CD8-positive, alpha-beta memory T cell (primary cell): ENCODE results near the gene MOCS2. TPM values are rescaled to one million over a fixed set of nuclear protein-coding genes. Genes with fewer than 3 reads are reported as not detected.
A peak's percentile ranks its signal among the peaks of the same experiment; 100 is the strongest.
"Not testable (repeated sequence)": the region's sequence is repeated elsewhere in the genome, so short reads cannot be mapped to it uniquely, and the experiment has no call there.

Source experiments
- CTCF ChIA-PET: fragments of 350-600 bp; sonication (Branson Sonifier 250); formaldehyde crosslinking; loops from one replicate; lab custom pipeline; 2021; ENCODE audit warnings: antibody characterized with exemption; lab: Charles Lee
- POLR2A ChIA-PET: fragments of 350-600 bp; sonication (Branson Sonifier 250); formaldehyde crosslinking; loops from one replicate; lab custom pipeline; 2021; ENCODE audit warnings: antibody characterized with exemption; lab: Charles Lee
- DNase-seq, 5 donors: peaks; one replicate each; pipeline versions ENCODE4 v3.0.0 to v3.0.0-alpha.2; 2020 to 2022; ENCODE audit warnings: mixed read lengths in 1 of 5
- H3K27ac ChIP-seq: one replicate; pipeline ENCODE4 v1.7.0; 2013; ENCODE audit warnings: low read depth, mild to moderate bottlenecking, low read length, moderate library complexity
- H3K27me3 ChIP-seq: 2 replicates; pipeline ENCODE4 v1.7.0; 2013; ENCODE audit warnings: low read length, mild to moderate bottlenecking; ENCODE audit not compliant: insufficient read depth, poor library complexity, severe bottlenecking
- H3K36me3 ChIP-seq: 2 replicates; pipeline ENCODE4 v1.7.0; 2013; ENCODE audit warnings: mild to moderate bottlenecking, low read length, moderate library complexity; ENCODE audit not compliant: insufficient read depth
- H3K4me1 ChIP-seq: 2 replicates; pipeline ENCODE4 v1.7.0; 2013; ENCODE audit warnings: mild to moderate bottlenecking, low read length, moderate library complexity; ENCODE audit not compliant: insufficient read depth
- H3K4me3 ChIP-seq: 2 replicates; pipeline ENCODE4 v1.7.0; 2013; ENCODE audit warnings: mild to moderate bottlenecking, low read length
- H3K9me3 ChIP-seq: 2 replicates; pipeline ENCODE4 v1.7.0; 2013; ENCODE audit warnings: mild to moderate bottlenecking, low read length
- H3K27ac Mint-ChIP-seq, 8 donors: one replicate each; pipeline ENCODE4 v1.8.0; 2020 to 2021; ENCODE audit warnings: mixed read lengths in 8 of 8, mild to moderate bottlenecking in 6 of 8, inconsistent platforms in 3 of 8, moderate library complexity in 3 of 8
- H3K27me3 Mint-ChIP-seq, 2 donors: one replicate each; pipeline ENCODE4 v1.8.0; 2020 to 2021; ENCODE audit warnings: mixed read lengths in 2 of 2, mild to moderate bottlenecking in 1 of 2, moderate library complexity in 1 of 2
- H3K36me3 Mint-ChIP-seq, 3 donors: one replicate each; pipeline ENCODE4 v1.8.0; 2020 to 2021; ENCODE audit warnings: mixed read lengths in 3 of 3, inconsistent platforms in 1 of 3, mild to moderate bottlenecking in 1 of 3
- H3K4me1 Mint-ChIP-seq, 3 donors: one replicate each; pipeline ENCODE4 v1.8.0; 2020 to 2021; ENCODE audit warnings: mixed read lengths in 3 of 3, inconsistent platforms in 1 of 3, mild to moderate bottlenecking in 1 of 3
- H3K4me3 Mint-ChIP-seq, 7 donors: one replicate each; pipeline ENCODE4 v1.8.0; 2020 to 2021; ENCODE audit warnings: mixed read lengths in 7 of 7, mild to moderate bottlenecking in 6 of 7, moderate library complexity in 4 of 7, inconsistent platforms in 2 of 7
- H3K9me3 Mint-ChIP-seq, 5 donors: one replicate each; pipeline ENCODE4 v1.8.0; 2020 to 2022; ENCODE audit warnings: mixed read lengths in 5 of 5, mild to moderate bottlenecking in 3 of 5, moderate library complexity in 2 of 5, inconsistent platforms in 1 of 5
- polyA plus RNA-seq: library from polyadenylated mRNA; unstranded; fragments of 300-500 nt; fragmentation: Illumina TruSeq; gene quantifications from one replicate; pipeline ENCODE4 v1.2.3, GENCODE V29; 2021
- total RNA-seq, 2 experiments: library from RNA; stranded (reverse); gene quantifications; one replicate each; pipeline ENCODE4 v1.2.3, GENCODE V29; 2021

Gene MOCS2
- total and polyA plus RNA-seq, 3 experiments from 2014 or later, result 25.9 to 39.7 (median 27.0) TPM

GRCh38 chr5:53120165-53120564 lies 10.6 kb upstream of the MOCS2 start:
- no peaks in the 10 kb centered on the region for H3K4me1 ChIP-seq
- CTCF ChIA-PET, result no interaction called here
- no peak overlapping the region for H3K4me3 ChIP-seq
- H3K27ac ChIP-seq, result no peak overlapping the region
- no peaks in the 10 kb centered on the region for H3K27me3 ChIP-seq
- Mint-ChIP-seq H3K27ac (no peak overlapping the region), H3K27me3 (peaks cover 0 to 3% of the 10 kb centered on the region in 2 donors), H3K4me1 (no peaks in the 10 kb centered on the region), H3K36me3 (peaks cover 0 to under 1% (median 0%) of the 10 kb centered on the region in 3 donors), H3K9me3 (no peaks in the 10 kb centered on the region), H3K4me3 (no peak overlapping the region)
- no peaks in the 10 kb centered on the region for H3K36me3 ChIP-seq
- no peaks in the 10 kb centered on the region for H3K9me3 ChIP-seq
- POLR2A ChIA-PET, result no interaction called here
- no peak for DNase-seq

- Histone ChIP-seq H3K4me3 (no peak overlapping the region), H3K4me1 (no peaks in the 10 kb centered on the region), H3K27ac (no peak overlapping the region), H3K27me3 (no peaks in the 10 kb centered on the region), H3K9me3 (no peaks in the 10 kb centered on the region), H3K36me3 (no peaks in the 10 kb centered on the region)
- H3K36me3 Mint-ChIP-seq, result peaks cover 0 to 2% (median 0%) of the 10 kb centered on the region in 3 donors
- POLR2A ChIA-PET, result no interaction called here
- no peak for DNase-seq
- H3K27me3 Mint-ChIP-seq, result peaks cover 0 to 3% of the 10 kb centered on the region in 2 donors
- CTCF ChIA-PET, result interaction anchor here (0.6 kb wide), 1 partner anchor 45 kb away, joined by 3 read pairs; no protein-coding TSS in a partner anchor
- no peak overlapping the region for H3K4me3 Mint-ChIP-seq
- H3K9me3 Mint-ChIP-seq, result no peaks in the 10 kb centered on the region
- no peak overlapping the region for H3K27ac Mint-ChIP-seq
- no peaks in the 10 kb centered on the region for H3K4me1 Mint-ChIP-seq
Observed at GRCh38 chr5:53118879-53119278, 9.3 kb upstream of the MOCS2 start.

- Mint-ChIP-seq H3K27me3 (peaks cover 0 to 3% of the 10 kb centered on the region in 2 donors), H3K4me1 (no peaks in the 10 kb centered on the region), H3K4me3 (no peak overlapping the region), H3K36me3 (peaks cover 0 to 2% (median 0%) of the 10 kb centered on the region in 3 donors), H3K9me3 (no peaks in the 10 kb centered on the region), H3K27ac (peak overlapping the region in 1 of 8 donors; percentile 3)
- DNase-seq, result no peak
- H3K27me3 ChIP-seq, result no peaks in the 10 kb centered on the region
- no peaks in the 10 kb centered on the region for H3K9me3 ChIP-seq
- H3K36me3 ChIP-seq, result no peaks in the 10 kb centered on the region
- H3K4me1 ChIP-seq, result no peaks in the 10 kb centered on the region
- ChIA-PET POLR2A (no interaction called here), CTCF (no interaction called here)
- no peak overlapping the region for H3K27ac ChIP-seq
- H3K4me3 ChIP-seq, result no peak overlapping the region
Observed at GRCh38 chr5:53116597-53116996, 7.0 kb upstream of the MOCS2 start.

- no peak overlapping the region for H3K4me3 Mint-ChIP-seq
- no peaks in the 10 kb centered on the region for H3K9me3 ChIP-seq
- no peaks in the 10 kb centered on the region for H3K9me3 Mint-ChIP-seq
- H3K27me3 ChIP-seq, result no peaks in the 10 kb centered on the region
- peaks cover 11 to 13% (median 12%) of the 10 kb centered on the region in 3 donors for H3K4me1 Mint-ChIP-seq
- peaks cover 0 to 3% of the 10 kb centered on the region in 2 donors for H3K27me3 Mint-ChIP-seq
- no peak overlapping the region for H3K27ac ChIP-seq
- peaks cover 0 to 2% (median 0%) of the 10 kb centered on the region in 3 donors for H3K36me3 Mint-ChIP-seq
- H3K36me3 ChIP-seq, result no peaks in the 10 kb centered on the region
- H3K4me1 ChIP-seq, result peaks cover 6% of the 10 kb centered on the region
- no peak for DNase-seq
- H3K27ac Mint-ChIP-seq, result no peak overlapping the region
- ChIA-PET POLR2A (no interaction called here), CTCF (interaction anchor here (1.6 kb wide), 1 partner anchor 166 kb away, joined by 3 read pairs; no protein-coding TSS in a partner anchor)
- H3K4me3 ChIP-seq, result no peak overlapping the region
Observed at GRCh38 chr5:53114988-53115387, 5.4 kb upstream of the MOCS2 start.

GRCh38 chr5:53113947-53114346 lies 4.4 kb upstream of the MOCS2 start:
- no peaks in the 10 kb centered on the region for H3K27me3 ChIP-seq
- no peak for DNase-seq
- CTCF ChIA-PET, result no interaction called here

GRCh38 chr5:53112909-53113308 lies 3.4 kb upstream of the MOCS2 start:
- no peaks in the 10 kb centered on the region for H3K36me3 ChIP-seq

More at GRCh38 chr5:53113947-53114346, 4.4 kb upstream of the MOCS2 start:
- no peak overlapping the region for H3K27ac Mint-ChIP-seq
- H3K36me3 Mint-ChIP-seq, result peaks cover 0 to 6% (median 2%) of the 10 kb centered on the region in 3 donors
- no peak overlapping the region for H3K4me3 Mint-ChIP-seq
- H3K4me3 ChIP-seq, result no peak overlapping the region
- POLR2A ChIA-PET, result no interaction called here
- H3K4me1 ChIP-seq, result peaks cover 8% of the 10 kb centered on the region
- no peaks in the 10 kb centered on the region for H3K36me3 ChIP-seq
- H3K9me3 ChIP-seq, result no peaks in the 10 kb centered on the region
- H3K27me3 Mint-ChIP-seq, result peaks cover 0 to 3% of the 10 kb centered on the region in 2 donors
- no peak overlapping the region for H3K27ac ChIP-seq
- no peaks in the 10 kb centered on the region for H3K9me3 Mint-ChIP-seq
- H3K4me1 Mint-ChIP-seq, result peaks cover 16 to 19% (median 18%) of the 10 kb centered on the region in 3 donors

GRCh38 chr5:53112307-53112706 lies 2.8 kb upstream of the MOCS2 start:
- H3K36me3 Mint-ChIP-seq, H3K4me3 ChIP-seq, H3K27me3 ChIP-seq, H3K36me3 ChIP-seq, POLR2A ChIA-PET, H3K27ac Mint-ChIP-seq, DNase-seq, H3K9me3 ChIP-seq, CTCF ChIA-PET, H3K27me3 Mint-ChIP-seq, H3K9me3 Mint-ChIP-seq, H3K27ac ChIP-seq: not testable (repeated sequence)
- peaks cover 23% of the 10 kb centered on the region for H3K4me1 ChIP-seq
- H3K4me1 Mint-ChIP-seq, result peaks cover 27 to 35% (median 34%) of the 10 kb centered on the region in 3 donors
- peak overlapping the region in 1 of 7 donors; percentile 13 for H3K4me3 Mint-ChIP-seq

More at GRCh38 chr5:53112909-53113308, 3.4 kb upstream of the MOCS2 start:
- Mint-ChIP-seq H3K27ac (no peak overlapping the region), H3K4me3 (no peak overlapping the region), H3K36me3 (peaks cover 0 to 6% (median 2%) of the 10 kb centered on the region in 3 donors), H3K9me3 (no peaks in the 10 kb centered on the region), H3K4me1 (peaks cover 21 to 29% (median 27%) of the 10 kb centered on the region in 3 donors), H3K27me3 (peaks cover 0 to 3% of the 10 kb centered on the region in 2 donors)
- CTCF ChIA-PET, result no interaction called here
- POLR2A ChIA-PET, result no interaction called here
- DNase-seq, result no peak
- H3K4me3 ChIP-seq, result no peak overlapping the region
- H3K9me3 ChIP-seq, result no peaks in the 10 kb centered on the region
- H3K27me3 ChIP-seq, result no peaks in the 10 kb centered on the region
- no peak overlapping the region for H3K27ac ChIP-seq
- H3K4me1 ChIP-seq, result peaks cover 18% of the 10 kb centered on the region

GRCh38 chr5:53111139-53111538 lies 1.6 kb upstream of the MOCS2 start:
- H3K36me3 Mint-ChIP-seq, result peaks cover 0 to 17% (median 2%) of the 10 kb centered on the region in 3 donors
- Histone ChIP-seq H3K4me3 (no peak overlapping the region), H3K27me3 (no peaks in the 10 kb centered on the region), H3K27ac (no peak overlapping the region), H3K4me1 (peaks cover 30% of the 10 kb centered on the region), H3K36me3 (no peaks in the 10 kb centered on the region), H3K9me3 (no peaks in the 10 kb centered on the region)
- H3K27me3 Mint-ChIP-seq, result no peaks in the 10 kb centered on the region
- DNase-seq, result no peak
- H3K27ac Mint-ChIP-seq, result peak overlapping the region in 3 of 8 donors; percentile 29 to 88 (median 68)
- no peaks in the 10 kb centered on the region for H3K9me3 Mint-ChIP-seq
- POLR2A ChIA-PET, result no interaction called here
- peaks cover 38 to 45% (median 45%) of the 10 kb centered on the region in 3 donors for H3K4me1 Mint-ChIP-seq
- CTCF ChIA-PET, result no interaction called here
- H3K4me3 Mint-ChIP-seq, result peak overlapping the region in 4 of 7 donors; percentile 92 to 98 (median 96)
